ENCODE results near the gene CAMTA1. TPM values are rescaled to one million over a fixed set of nuclear protein-coding genes. Genes with fewer than 3 reads are reported as not detected.

Gene CAMTA1
- total RNA-seq, 1 donor from 2014 or later, result 166 TPM

GRCh38 chr1:7657287-7658016, 872.2 kb downstream of the CAMTA1 start:
- intact Hi-C loops (cut with micrococcal nuclease), result no loop called here
- ATAC-seq, result no peak
- no peak for DNase-seq

GRCh38 chr1:7658099-7658498, 872.8 kb downstream of the CAMTA1 start:
- intact Hi-C loops (cut with micrococcal nuclease), result no loop called here
- DNase-seq, result no peak
- peak; percentile 61 for ATAC-seq

GRCh38 chr1:7659514-7659913, 874.3 kb downstream of the CAMTA1 start:
- intact Hi-C loops (cut with micrococcal nuclease), result no loop called here
- no peak for DNase-seq
- ATAC-seq, result no peak

GRCh38 chr1:7663451-7664146, 878.3 kb downstream of the CAMTA1 start:
- ATAC-seq (no peak), DNase-seq (no peak)
- intact Hi-C loops (cut with micrococcal nuclease), result no loop called here

GRCh38 chr1:7664147-7664892, 879.1 kb downstream of the CAMTA1 start:
- DNase-seq, result no peak
- ATAC-seq, result no peak
- intact Hi-C loops (cut with micrococcal nuclease), result no loop called here

- ATAC-seq (no peak), DNase-seq (no peak)
- intact Hi-C loops (cut with micrococcal nuclease), result no loop called here
Measured at GRCh38 chr1:7664893-7665250, 879.6 kb downstream of the CAMTA1 start.

GRCh38 chr1:7666249-7666648, 881.0 kb downstream of the CAMTA1 start:
- intact Hi-C loops (cut with micrococcal nuclease), result loop anchor here (2.0 kb wide), 1 partner anchor 87 kb away; no protein-coding TSS in a partner anchor

GRCh38 chr1:7667159-7667558, 881.9 kb downstream of the CAMTA1 start:
- no peak for DNase-seq
- intact Hi-C loops (cut with micrococcal nuclease), result loop anchor here (2.0 kb wide), 1 partner anchor 86 kb away; no protein-coding TSS in a partner anchor
- ATAC-seq, result no peak

More at GRCh38 chr1:7666249-7666648, 881.0 kb downstream of the CAMTA1 start:
- ATAC-seq, result no peak
- DNase-seq, result no peak

GRCh38 chr1:7667625-7668218, 882.5 kb downstream of the CAMTA1 start:
- peak; percentile 83 for ATAC-seq
- DNase-seq, result peak; percentile 95
- intact Hi-C loops (cut with micrococcal nuclease), result loop anchor here (2.0 kb wide), 1 partner anchor 85 kb away; no protein-coding TSS in a partner anchor

GRCh38 chr1:7669559-7670311, 884.5 kb downstream of the CAMTA1 start:
- DNase-seq (peak; percentile 64), ATAC-seq (peak; percentile 66)
- intact Hi-C loops (cut with micrococcal nuclease), result no loop called here

GRCh38 chr1:7670334-7671145, 885.3 kb downstream of the CAMTA1 start:
- intact Hi-C loops (cut with micrococcal nuclease), result no loop called here
- DNase-seq (peak; percentile 73), ATAC-seq (peak; percentile 51)

GRCh38 chr1:7671146-7671465, 885.9 kb downstream of the CAMTA1 start:
- intact Hi-C loops (cut with micrococcal nuclease), result no loop called here
- DNase-seq (no peak), ATAC-seq (no peak)

GRCh38 chr1:7671676-7672075, 886.4 kb downstream of the CAMTA1 start:
- DNase-seq (no peak), ATAC-seq (no peak)
- intact Hi-C loops (cut with micrococcal nuclease), result no loop called here

- intact Hi-C loops (cut with micrococcal nuclease), result no loop called here
- DNase-seq, result no peak
- peak; percentile 54 for ATAC-seq
Measured at GRCh38 chr1:7672864-7673263, 887.6 kb downstream of the CAMTA1 start.

- ATAC-seq, result no peak
- intact Hi-C loops (cut with micrococcal nuclease), result no loop called here
Measured at GRCh38 chr1:7674972-7675371, 889.7 kb downstream of the CAMTA1 start.

GRCh38 chr1:7675431-7676273, 890.4 kb downstream of the CAMTA1 start:
- DNase-seq (peak; percentile 4), ATAC-seq (no peak)
- intact Hi-C loops (cut with micrococcal nuclease), result no loop called here

More at GRCh38 chr1:7674972-7675371, 889.7 kb downstream of the CAMTA1 start:
- DNase-seq, result no peak

- no peak for ATAC-seq
- intact Hi-C loops (cut with micrococcal nuclease), result no loop called here
- DNase-seq, result no peak
Measured at GRCh38 chr1:7676274-7676945, 891.2 kb downstream of the CAMTA1 start.
